Activated gamma-delta T cell treated with anti-CD3 and anti-CD28 coated beads, Interleukin-2, amount 50 U/mL, for 16 hours (primary cell): ENCODE measurements around the gene HIPK2.

Experiments
- DNase-seq: peaks from one replicate; pipeline ENCODE4 v3.0.0-alpha.2; 2020; ENCODE audit warnings: low read depth

The HIPK2 gene

DNA sequence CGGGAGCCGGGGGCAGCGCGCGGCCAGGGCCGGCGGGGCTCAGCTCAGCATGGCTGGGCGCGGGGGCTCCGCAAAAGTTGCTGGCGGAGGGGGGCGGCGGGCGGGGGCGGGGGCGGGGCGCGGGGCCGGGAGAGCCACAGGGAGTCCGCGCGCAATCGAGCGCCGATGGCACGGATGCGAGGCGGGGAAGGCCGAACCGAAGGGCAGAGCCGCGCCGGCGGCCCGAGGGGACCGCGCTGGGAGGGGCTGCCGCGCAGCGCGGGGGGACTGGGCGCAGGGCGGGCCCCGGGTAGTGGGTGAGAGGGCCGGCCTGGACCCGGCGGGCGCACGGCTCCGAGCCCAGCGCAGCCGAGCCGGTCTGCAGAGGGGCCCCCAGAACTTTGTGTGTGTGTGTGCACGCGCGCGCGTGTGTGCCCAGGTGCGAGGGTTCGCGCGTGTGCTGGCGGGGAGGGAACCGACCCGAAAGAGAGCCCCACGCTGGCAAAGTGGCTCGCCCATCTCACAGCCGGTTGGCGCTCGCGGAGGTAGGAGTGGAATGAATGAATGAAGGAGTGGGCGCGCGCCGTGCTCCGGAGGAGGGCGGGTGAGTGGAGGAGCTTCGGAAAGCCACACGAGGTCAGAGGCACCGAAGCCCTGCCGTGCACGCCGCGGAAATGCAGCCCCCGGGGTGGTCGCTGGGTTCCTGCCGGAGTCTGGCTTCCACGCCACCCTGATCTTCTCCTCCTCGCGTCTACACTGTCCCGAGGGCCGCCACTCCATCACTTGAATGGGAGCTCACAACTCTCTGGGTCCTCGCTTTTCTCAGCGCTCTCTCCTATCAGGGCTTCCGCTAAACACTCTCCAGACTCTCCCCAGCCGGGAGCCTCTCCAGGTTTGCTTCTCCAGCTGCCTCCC, at the start of gene HIPK2:
TSS of gene HIPK2 (minus strand) at position 51 of the 894 bp plus-strand sequence. CDS start 375 bp downstream, outside the sequence.
- DNase-seq: peak; percentile 51

DNA sequence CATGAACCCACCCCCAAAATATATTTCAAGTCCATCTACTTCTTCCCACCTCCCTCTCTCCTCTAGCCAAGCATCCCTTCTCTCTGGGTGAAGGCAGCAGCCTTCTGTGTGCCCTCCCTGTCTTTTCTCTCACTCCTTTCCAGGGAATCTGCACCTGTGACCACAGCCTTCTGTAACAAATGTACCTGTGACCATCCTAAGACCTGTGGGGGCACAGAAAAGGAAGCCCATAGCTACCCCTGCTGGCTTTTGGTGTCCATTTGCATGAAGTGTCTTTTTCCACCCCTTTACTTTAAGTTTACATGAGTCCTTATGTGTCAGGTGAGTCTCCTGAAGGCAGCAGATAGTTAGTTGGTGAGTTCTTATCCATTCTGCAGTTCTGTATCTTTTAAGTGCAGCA, 49.2 kb upstream of the HIPK2 start:
- no peak for DNase-seq

DNA sequence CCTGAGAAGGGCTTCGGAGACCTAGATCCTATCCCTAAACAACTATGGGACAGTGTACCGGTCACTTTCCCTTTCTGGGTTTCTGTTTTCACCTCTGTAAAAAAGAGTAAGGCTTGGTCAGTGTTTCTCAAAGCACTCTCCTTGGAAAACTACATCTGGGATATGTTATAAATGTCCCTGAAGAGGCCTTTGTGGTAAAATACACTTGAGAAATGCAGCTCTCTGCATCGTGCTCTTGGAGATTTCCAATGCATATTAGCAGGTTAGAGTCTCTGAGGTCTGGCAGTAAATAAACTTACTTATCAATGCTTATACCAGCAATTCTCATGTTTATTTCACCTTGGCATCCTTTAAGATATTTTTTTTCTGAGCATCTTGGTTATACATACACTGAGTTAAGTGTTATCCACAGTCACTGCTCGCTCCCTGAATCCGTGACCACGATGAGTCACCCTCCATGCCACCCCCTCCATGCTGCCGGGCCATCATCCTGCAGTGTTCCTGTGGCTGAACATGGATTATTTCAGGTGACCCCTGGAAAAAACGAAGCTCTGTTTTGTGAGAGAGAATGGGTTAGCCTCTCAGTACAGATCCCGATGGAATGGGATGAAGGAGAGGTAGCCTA, 48.0 kb upstream of the HIPK2 start:
- no peak for DNase-seq

DNA sequence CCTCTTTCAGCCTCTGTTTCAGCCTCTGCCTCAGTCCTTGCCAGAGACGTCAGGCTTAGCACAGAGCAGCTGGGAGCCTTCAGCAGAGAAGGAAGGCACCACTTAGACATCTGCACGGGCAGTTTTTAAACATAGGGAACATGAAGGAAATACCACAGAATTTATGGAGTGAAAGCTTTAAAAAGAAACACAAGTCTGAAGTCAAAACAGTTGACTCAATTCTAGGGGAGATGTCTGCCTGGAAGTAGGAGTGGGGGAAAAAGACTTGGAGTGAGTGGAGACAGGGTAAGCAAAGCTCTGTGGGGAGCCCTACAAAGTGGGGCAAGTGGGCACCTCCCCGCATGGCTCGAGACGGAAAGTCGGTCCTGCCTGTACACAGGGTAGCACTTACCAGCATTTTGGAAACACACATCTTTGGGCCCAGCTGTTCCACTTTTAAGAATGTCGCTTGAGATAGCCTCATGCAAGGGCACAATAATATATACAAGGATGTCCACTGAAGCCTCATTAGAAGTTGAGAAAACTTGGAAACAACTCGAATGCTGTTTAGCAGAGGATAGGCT, 46.2 kb upstream of the HIPK2 start:
- DNase-seq: no peak

DNA sequence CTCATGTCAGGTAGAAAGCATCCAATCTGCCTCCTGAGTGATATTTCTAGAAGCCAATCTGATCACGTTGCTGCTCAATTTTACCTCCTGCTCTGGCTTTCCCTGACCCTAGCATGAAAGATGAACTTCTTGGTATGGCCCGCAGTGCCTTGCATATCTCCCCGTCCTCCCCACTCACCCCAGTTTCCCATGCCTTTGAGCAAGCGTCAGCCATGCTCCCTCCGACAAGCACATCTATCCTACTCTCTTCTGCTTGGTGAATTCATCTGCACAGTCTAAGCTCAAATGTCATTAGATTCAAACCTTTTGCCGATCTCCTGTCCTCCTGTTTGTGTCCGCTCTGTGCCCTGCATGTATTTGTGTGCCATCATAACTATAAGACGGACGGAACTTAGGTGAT, 45.1 kb upstream of the HIPK2 start:
- no peak for DNase-seq

DNA sequence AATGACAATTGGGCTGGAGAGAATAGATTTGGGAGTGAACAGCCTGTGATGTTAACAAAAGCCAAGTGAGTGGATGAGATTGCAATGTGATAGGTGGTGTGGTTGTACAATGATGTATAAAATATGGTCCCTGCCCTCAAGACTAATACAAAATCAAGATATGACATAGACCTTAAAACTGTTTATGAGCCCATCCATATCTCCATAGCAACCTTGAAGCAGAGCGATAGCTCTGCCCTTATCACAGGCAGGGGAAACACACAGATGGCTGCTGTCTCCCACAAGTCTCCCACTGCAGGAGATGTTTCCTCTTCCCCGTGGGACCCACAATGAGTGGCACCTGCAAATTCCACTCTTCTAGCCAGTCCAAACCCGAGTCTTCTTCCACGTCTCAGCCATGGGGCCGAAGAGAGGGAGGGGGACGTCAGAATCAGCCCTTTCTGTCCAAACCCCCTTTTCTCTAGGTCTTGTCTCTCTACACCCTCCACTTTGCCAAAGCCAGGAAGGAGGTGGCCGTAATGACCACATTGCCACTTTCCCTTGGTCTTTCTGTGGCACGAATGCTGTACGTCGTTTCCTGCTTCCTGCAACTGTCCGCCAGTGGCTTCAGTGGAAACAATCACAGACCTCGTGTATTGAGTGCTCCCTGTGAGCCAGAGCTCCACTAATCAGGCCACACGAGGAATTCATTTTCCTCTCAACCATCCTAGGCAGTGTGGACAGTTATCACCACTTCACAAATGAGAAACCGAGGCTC, 43.7 kb upstream of the HIPK2 start:
- DNase-seq: no peak

DNA sequence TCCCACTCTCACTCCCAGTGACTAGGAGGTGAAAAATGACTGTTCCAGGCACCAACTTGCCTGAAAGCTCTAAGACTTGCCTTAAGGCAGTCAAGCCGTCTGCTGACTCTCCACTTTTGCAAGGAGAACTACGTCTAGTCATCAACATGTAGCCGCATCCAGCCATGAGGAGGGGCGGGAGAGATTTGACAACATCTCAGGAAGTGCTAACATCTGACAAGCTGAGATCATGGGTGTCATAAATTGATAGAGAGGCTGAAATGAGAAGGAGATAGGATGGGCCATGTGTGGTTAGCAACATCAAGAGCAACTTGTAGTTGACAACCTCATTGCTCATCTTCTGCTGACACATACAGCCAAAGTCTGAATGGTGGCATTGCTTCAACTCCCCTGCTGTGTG, 42.3 kb upstream of the HIPK2 start:
- no peak for DNase-seq

DNA sequence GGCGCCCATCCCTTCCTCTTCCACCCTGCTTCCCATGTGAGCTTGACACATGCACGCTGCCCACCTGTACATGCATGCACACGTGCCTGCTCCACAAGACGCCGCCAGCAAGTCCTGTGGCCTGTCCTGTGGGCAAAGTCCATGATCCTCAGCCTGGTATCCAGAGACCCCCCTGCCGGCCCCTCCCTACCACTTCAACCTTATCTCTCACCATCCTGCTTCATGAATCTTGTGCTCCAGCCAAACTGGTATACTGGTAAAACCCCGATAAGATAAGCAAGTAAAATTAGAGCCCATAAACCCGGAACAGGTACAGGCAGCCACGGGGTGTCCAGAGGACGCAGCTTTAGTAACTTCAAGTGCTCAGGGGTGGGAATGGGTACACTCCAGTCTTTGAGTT, 39.5 kb upstream of the HIPK2 start:
- DNase-seq: no peak

DNA sequence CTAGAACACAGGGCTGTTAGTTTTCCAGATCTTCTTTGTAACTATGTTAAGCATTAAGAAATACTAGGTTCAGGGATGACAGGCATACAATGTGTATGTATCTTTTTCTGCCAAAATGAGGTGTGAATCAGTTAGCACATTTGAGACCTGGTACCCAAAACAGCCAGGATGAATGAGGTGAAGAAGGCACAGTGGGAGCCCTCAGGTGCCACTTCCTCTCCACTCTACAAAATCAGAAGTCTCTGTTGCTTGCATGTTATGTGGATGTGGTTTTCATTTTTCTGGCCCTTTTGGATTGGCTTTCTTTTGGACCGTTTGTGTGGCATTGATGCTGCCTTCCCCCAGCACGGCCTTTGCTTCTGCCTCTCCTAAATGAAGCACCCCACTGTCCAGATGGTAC, 35.9 kb upstream of the HIPK2 start:
- no peak for DNase-seq

DNA sequence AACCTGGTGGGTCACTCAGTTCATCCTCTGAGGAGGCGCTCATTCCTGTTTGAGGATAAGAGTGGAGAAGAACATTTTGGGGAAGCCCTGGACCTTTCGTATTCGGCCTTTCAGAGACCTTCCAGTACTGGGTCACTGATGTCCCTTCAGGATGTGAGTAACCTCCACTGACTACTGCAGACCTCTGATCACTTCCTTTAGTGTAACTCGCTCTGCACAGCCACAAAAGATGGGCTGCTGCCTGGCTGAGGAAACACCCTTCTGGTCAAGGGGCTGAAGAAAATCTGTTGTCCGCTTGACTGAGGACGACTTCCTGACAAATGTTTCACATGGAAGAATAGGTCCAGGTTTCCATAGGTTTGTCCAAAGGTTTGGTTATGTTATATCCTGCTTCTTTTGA, 35.4 kb upstream of the HIPK2 start:
- DNase-seq: no peak

DNA sequence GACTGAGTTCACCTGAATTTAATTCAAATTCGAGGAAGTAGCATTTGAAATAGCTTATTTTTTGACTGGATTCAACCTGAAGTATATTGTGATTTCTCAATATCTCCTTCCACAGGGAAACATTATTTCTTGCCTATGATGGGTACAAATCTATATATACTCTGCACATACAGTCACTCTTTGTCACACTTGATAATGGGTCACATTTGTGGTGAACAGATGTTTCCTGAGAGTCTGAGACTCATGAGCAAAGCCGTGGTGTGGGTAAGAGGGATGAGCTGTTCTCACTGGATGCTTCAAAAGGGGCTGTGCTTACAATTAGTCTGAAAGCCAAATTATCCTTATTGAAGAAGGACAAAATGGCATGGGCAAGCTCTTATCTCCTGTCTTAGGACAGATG, 33.3 kb upstream of the HIPK2 start:
- DNase-seq: no peak

DNA sequence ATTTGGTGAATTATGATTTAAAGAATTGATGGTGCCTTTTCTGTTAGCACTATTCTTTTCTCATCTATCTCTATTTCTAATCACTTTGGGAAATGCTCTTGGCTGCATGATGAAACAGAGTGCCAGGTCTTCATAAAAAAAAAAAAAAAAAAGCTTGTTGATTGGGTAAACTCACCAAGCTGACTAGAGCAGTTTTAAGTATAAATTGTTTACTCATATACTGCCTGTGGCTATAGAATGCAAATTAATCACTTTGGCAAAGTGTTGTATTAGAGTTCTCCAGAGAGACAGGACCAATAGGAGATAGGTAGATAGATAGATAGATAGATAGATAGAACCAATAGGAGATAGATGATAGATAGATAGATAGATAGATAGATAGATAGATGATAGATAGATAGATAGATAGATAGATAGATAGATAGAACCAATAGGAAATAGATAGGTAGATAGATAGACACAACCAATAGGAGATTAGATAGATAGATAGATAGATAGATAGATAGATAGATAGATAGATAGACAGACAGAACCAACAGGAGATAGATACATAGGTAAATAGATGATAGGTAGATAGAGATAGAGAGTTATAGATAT, 31.1 kb upstream of the HIPK2 start:
- no peak for DNase-seq

DNA sequence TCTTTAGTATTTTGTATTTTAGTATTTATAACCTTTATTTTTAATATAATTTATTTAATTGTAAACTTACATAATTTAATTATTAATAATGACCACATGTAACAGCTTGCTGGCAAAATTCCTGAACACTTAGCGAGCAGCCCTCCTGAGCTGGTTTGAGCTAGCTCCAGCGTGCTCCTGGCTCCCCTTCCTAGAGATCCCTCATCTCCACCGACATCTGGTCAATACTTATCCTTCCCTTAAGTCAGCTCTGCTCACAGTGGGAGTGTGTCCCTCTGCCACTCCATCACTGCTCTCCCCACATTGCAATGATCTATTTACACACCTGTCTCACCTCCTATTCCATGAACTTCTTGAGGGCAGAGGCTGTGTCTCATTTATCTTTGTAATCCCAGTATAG, 30.6 kb upstream of the HIPK2 start:
- no peak for DNase-seq

DNA sequence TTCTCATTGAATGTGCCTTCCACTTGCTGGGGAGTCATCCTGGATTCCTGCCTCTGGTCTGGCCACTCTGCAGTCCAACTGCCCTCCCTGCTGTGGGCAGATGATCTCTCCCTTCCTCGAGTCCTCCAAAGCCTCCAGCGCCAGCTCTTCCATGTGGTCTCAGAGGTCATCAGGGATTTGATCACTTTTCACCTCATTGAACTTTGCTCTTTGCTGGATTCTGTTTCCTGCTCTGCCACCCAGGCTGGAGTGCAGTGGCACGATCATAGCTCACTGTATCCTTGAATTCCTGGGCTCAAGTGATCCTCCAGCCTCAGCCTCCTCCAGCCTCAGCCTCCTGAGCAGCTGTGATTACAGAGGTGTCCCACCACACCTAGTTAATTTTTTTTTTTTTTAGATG, 29.2 kb upstream of the HIPK2 start:
- DNase-seq: no peak

DNA sequence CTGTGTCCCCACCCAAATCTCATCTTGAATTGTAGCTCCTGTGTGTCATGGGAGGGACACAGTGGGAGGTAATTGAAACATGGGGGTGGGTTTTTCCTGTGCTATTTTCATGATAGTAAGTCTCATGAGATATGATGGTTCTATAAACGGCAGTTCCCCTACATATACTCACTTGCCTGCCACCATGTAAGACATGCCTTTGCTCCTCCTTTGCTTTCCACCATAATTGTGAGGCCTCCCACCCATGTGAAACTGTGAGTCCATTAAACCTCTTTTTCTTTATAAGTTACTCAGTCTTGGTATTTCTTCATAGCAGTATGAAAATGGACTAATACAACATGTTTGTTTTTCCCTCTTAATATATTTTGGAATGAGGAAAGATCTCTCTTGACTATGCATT, 26.8 kb upstream of the HIPK2 start:
- DNase-seq: no peak

DNA sequence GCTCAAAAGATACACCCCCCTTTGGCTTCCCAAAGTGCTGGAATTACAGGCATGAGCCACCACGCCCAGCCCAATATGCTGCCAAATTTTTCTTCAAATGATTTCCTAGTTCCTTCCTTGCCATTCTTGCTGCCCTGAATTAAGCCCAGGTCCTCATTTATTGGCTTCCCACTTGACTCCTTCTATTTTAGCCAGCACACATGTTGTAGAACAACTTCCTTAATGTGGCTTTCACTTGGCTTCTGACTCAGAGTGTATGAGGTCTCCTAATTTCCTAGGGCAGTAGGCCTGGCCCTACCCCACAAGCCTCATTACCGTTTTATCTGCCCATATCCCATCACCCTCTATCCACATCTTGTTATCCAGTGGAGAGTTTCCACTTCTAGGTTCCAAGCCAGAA, 21.8 kb upstream of the HIPK2 start:
- DNase-seq: no peak

DNA sequence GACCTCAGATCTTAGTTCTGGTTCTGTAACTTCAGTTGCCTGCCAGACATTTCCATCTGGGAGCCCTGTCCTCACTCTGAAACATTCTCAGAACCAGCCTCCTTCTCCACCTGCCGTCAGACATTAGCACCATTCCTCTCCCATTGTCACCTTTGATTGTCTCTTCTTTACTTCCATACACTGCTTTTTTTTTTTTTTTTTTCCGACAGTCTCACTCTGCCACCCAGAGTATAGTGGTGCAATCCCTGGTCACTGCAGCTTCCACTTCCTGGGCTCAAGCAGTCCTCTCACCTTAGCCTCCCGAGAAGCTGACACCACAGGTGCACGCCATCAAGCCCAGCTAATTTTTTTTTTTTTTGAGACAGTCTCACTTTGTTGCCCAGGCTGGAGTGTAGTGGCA, 21.1 kb upstream of the HIPK2 start:
- no peak for DNase-seq

DNA sequence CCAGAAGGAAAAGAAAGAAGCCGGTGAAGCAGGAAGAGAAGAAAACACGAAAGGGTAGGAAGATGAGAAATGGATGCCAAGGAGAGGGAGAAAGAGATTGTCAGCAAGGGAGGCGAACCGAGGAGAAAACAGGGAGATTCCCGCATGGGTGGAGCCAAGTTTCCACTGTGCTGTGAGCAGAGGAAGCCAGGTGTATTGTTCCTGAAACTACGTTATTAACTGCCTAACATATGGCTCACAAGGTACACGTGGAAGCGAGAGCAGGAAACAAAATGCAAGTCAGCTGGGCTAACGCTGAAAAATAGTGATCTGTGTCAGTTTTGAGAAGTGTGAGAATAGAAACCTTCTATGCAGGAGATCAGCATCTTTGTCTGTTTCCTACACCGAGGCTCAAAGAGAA, 20.4 kb upstream of the HIPK2 start:
- no peak for DNase-seq

DNA sequence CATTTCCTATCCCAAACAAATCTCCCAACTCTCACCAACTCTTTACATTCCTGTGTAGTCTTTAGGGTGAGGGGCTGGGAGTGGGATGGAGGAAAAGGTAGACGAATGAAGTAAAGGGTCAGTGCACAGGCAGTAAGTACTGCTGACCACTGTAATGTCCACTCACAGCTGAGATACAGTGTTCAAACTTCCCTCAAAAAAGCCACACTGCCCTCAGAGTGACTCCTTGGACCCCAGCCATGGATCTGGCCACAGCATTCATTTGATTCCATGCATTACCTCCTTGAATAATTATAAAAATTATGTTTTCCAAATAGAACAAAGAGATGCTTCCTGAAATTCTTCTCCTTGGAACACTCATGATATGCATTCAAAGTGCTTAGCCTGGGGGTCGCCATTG, 19.8 kb upstream of the HIPK2 start:
- no peak for DNase-seq

DNA sequence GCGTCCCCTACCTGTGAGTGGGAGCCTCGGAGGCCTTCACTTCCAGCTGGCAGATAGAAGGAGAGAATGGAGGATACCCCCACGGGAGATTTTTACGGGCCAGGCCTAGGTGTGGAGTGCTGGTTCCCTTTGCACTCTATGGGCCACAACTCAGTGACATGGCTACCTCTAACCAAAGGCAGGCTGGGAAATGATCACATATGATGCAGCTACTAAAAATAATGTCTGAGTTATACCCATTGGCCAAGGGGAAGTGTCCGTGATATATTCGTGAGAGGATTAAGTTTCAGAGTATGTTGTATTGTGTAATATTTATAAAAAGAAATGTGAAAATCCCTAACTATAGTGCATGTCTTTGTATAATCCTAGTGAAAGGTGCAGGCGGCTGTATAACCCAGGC, 13.5 kb upstream of the HIPK2 start:
- DNase-seq: no peak

DNA sequence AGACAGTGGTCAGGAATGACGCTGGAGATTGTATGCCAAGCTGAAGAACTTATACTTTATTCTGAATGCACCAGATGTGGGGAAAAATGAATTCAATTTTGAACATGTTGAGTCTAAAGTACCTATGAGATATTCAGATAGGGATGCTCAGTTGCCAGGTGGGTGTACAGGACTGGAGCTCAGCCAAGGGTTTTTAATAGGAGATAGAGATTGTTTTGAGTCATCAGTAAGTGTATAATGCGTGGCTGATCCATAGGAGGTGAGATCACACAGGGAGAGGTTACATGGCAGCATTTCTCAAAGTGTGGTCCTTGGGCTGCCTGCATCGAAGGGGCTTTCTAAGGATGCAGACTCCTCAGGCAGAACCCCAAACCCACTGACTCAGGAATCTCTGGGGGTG, 6.8 kb upstream of the HIPK2 start:
- DNase-seq: no peak

DNA sequence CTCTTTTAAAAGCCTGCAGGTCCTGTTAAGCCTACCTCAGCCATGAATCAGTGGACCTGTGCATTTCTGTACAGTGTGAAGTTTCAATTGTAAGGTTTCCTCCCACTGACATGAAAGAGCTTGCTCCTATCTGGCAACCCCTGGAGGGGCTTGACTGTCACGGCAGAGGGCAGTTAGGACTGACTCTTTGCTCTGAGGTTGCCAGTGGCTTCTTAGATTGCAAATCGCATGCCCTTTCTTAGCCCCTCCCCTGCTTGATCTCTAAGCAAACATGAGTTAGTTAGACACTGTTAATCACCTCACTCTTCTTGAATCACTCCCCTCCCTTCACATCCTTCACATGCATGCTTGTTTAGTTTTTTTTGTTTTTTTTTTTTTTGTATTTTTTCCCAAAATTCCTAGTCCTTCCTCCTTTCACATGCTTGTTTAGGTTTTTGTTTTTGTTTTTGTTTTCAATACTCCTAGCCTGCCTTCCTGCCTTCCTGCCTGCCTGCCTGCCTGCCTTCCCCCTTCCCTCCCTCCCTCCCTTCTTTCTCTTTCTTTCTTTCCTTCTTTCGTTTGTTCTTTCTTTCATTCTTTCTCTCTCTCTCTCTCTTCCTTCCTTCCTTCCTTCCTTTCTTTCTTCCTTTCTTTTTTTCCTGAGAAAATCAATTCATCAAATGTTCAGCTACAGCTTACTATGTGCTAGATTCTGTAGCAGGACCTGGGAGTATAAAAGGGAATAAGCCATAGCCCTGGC, 6.0 kb upstream of the HIPK2 start:
- DNase-seq: no peak
